HepG2 (cell line): ENCODE results near the gene HHEX. TPM values are rescaled to one million over a fixed set of nuclear protein-coding genes. Genes with fewer than 3 reads are reported as not detected.

ENCODE experiments used
- ATF5 ChIP-seq: sonication (generic); formaldehyde crosslinking; IDR thresholded peaks from 2 replicates; pipeline ENCODE4 v1.4.0; 2020; ENCODE audit warnings: mild to moderate bottlenecking, low read depth, missing genetic modification reagents
- E2F1 ChIP-seq: sonication (generic); formaldehyde crosslinking; IDR thresholded peaks from 2 replicates; pipeline ENCODE4 v1.5.0; 2020; ENCODE audit warnings: missing genetic modification reagents
- EED ChIP-seq: sonication (generic); formaldehyde crosslinking; IDR thresholded peaks from 2 replicates; pipeline ENCODE4 v1.5.0; 2020; ENCODE audit warnings: mild to moderate bottlenecking, missing genetic modification reagents
- HDAC2 ChIP-seq: sonication (generic); formaldehyde crosslinking; IDR thresholded peaks from 2 replicates; pipeline ENCODE4 v1.4.0; 2020; ENCODE audit warnings: missing genetic modification reagents
- JUNB ChIP-seq: sonication (generic); formaldehyde crosslinking; IDR thresholded peaks from 2 replicates; pipeline ENCODE4 v1.8.0; 2022; ENCODE audit warnings: missing genetic modification reagents, mild to moderate bottlenecking, borderline replicate concordance
- MAF1 ChIP-seq: sonication (generic); formaldehyde crosslinking; IDR thresholded peaks from 2 replicates; pipeline ENCODE4 v1.5.0; 2020; ENCODE audit warnings: missing genetic modification reagents, borderline replicate concordance
- MED1 ChIP-seq: sonication (generic); formaldehyde crosslinking; IDR thresholded peaks from 2 replicates; pipeline ENCODE4 v1.4.0; 2020; ENCODE audit warnings: missing genetic modification reagents
- NR2F6 ChIP-seq, 2 experiments: IDR thresholded peaks; 2 replicates each; pipeline ENCODE4 v1.6.1; 2016; ENCODE audit warnings: antibody characterized with exemption in 1 of 2, mild to moderate bottlenecking in 1 of 2
- RFXANK ChIP-seq: IDR thresholded peaks from 2 replicates; pipeline ENCODE4 v1.6.1; 2016
- RNF219 ChIP-seq: sonication (generic); formaldehyde crosslinking; IDR thresholded peaks from 2 replicates; pipeline ENCODE4 v1.5.0; 2020; ENCODE audit warnings: mild to moderate bottlenecking, missing genetic modification reagents
- SMAD3 ChIP-seq: sonication (generic); formaldehyde crosslinking; IDR thresholded peaks from 2 replicates; pipeline ENCODE4 v1.4.0; 2020; ENCODE audit warnings: missing genetic modification reagents
- TBX2 ChIP-seq: sonication (generic); formaldehyde crosslinking; IDR thresholded peaks from 2 replicates; pipeline ENCODE4 v1.5.0; 2020; ENCODE audit warnings: missing genetic modification reagents, mild to moderate bottlenecking, borderline replicate concordance
- TFDP1 ChIP-seq: IDR thresholded peaks from 2 replicates; pipeline ENCODE4 v1.6.1; 2016; ENCODE audit warnings: missing compliant biosample characterization, missing genetic modification reagents, borderline replicate concordance
- ZMYM4 ChIP-seq: sonication (generic); formaldehyde crosslinking; IDR thresholded peaks from 2 replicates; pipeline ENCODE4 v1.8.1; 2023; ENCODE audit warnings: mild to moderate bottlenecking, missing genetic modification reagents
- ZNF530 ChIP-seq: sonication (generic); formaldehyde crosslinking; IDR thresholded peaks from 2 replicates; pipeline ENCODE4 v1.5.0; 2020; ENCODE audit warnings: low read depth, mild to moderate bottlenecking, missing genetic modification reagents
- ZNF609 ChIP-seq: sonication (generic); formaldehyde crosslinking; IDR thresholded peaks from 2 replicates; pipeline ENCODE4 v1.4.0; 2020; ENCODE audit warnings: mild to moderate bottlenecking, missing genetic modification reagents, borderline replicate concordance
- ZNF670 ChIP-seq: sonication (generic); formaldehyde crosslinking; IDR thresholded peaks from 2 replicates; pipeline ENCODE4 v1.8.0; 2022; ENCODE audit warnings: mild to moderate bottlenecking, missing genetic modification reagents, borderline replicate concordance
- ZNF777 ChIP-seq: sonication (generic); formaldehyde crosslinking; IDR thresholded peaks from 2 replicates; pipeline ENCODE4 v1.4.0; 2020; ENCODE audit warnings: missing genetic modification reagents
- ZNF782 ChIP-seq: sonication (generic); formaldehyde crosslinking; IDR thresholded peaks from 2 replicates; pipeline ENCODE4 v1.4.0; 2020; ENCODE audit warnings: missing genetic modification reagents, mild to moderate bottlenecking, borderline replicate concordance
- ZSCAN12 ChIP-seq: sonication (generic); formaldehyde crosslinking; IDR thresholded peaks from 2 replicates; pipeline ENCODE4 v1.9.0; 2021; ENCODE audit warnings: mild to moderate bottlenecking, missing genetic modification reagents
- polyA plus RNA-seq, 8 experiments: library from polyadenylated mRNA; depleted of rRNA in 3 of 8; stranded (reverse) in 7 of 8; unstranded in 1 of 8; fragments of >200 nt; fragmentation: Illumina TruSeq in 4 of 8; extraction: Trizol in 4 of 8; gene quantifications; 2 replicates each; pipeline versions ENCODE4 v1.2.1 to v1.2.3, GENCODE V29; 2011 to 2016; ENCODE audit warnings: low read depth in 4 of 8, missing spikeins in 1 of 8, mixed read lengths in 1 of 8; ENCODE audit not compliant: insufficient read depth in 1 of 8
- total RNA-seq, 5 experiments: library from RNA; depleted of rRNA; stranded (reverse); fragments of >200 nt; fragmentation: Illumina TruSeq; extraction: Trizol; gene quantifications; 2 replicates each; pipeline ENCODE4 v1.2.3, GENCODE V29; 2016; ENCODE audit warnings: low read depth in 1 of 5

HHEX gene
- total and polyA plus RNA-seq, 2 of the 13 experiments (the other 11 are each of a cell fraction or from before 2014, with no cell fraction given), result 44.5 to 48.7 TPM

GRCh38 chr10:92691591-92692079 lies 1.9 kb downstream of the HHEX start (continued):
- TF ChIP-seq ATF5 (no peak), SMAD3 (CRISPR knock-in tag) (no peak), RFXANK (CRISPR knock-in tag) (no peak), E2F1 (CRISPR knock-in tag) (no peak), ZNF530 (no peak), ZNF782 (CRISPR knock-in tag) (0 out of 2 replicates have a peak, but pooled peaks have one; percentile 53), ZNF777 (CRISPR knock-in tag) (0 out of 2 replicates have a peak, but pooled peaks have one; percentile 16), MED1 (CRISPR knock-in tag) (peak; percentile 7; the same call in 1 of the 2 replicates), RNF219 (no peak), JUNB (CRISPR knock-in tag) (no peak), ZSCAN12 (0 out of 2 replicates have a peak, but pooled peaks have one; percentile 17), MAF1 (CRISPR knock-in tag) (no peak), HDAC2 (CRISPR knock-in tag) (no peak), EED (CRISPR knock-in tag) (no peak), TFDP1 (CRISPR knock-in tag) (peak; percentile 20; the same call in 1 of the 2 replicates), NR2F6 (IDR thresholded peaks at IDR 0.05) (no peak), NR2F6 (CRISPR knock-in tag; IDR thresholded peaks at IDR 0.05) (no peak), ZNF670 (CRISPR knock-in tag) (no peak), TBX2 (CRISPR knock-in tag) (peak; percentile 14; the same call in 1 of the 2 replicates), ZNF609 (CRISPR knock-in tag) (0 out of 2 replicates have a peak, but pooled peaks have one; percentile 10), ZMYM4 (0 out of 2 replicates have a peak, but pooled peaks have one; percentile 11)
